Progenitor cell of endocrine pancreas (in vitro differentiated cells): ENCODE measurements around the gene SPARCL1. TPM values are rescaled to one million over a fixed set of nuclear protein-coding genes. Genes with fewer than 3 reads are reported as not detected.

Experiments used
- DNase-seq: peaks from one replicate; pipeline ENCODE4 v3.0.0; 2021; ENCODE audit warnings: low spot score; ENCODE audit not compliant: unreplicated experiment
- H3K27ac Mint-ChIP-seq: 2 replicates; pipeline ENCODE4 v1.8.0; 2021; ENCODE audit warnings: mild to moderate bottlenecking, moderate library complexity, mixed read lengths
- H3K27me3 Mint-ChIP-seq: 2 replicates; pipeline ENCODE4 v1.8.0; 2021; ENCODE audit warnings: mixed read lengths
- H3K36me3 Mint-ChIP-seq: 2 replicates; pipeline ENCODE4 v1.8.0; 2022; ENCODE audit warnings: mixed read lengths; ENCODE audit not compliant: insufficient read depth
- H3K4me1 Mint-ChIP-seq: 2 replicates; pipeline ENCODE4 v1.8.0; 2021; ENCODE audit warnings: low read depth, mixed read lengths
- H3K4me3 Mint-ChIP-seq: 2 replicates; pipeline ENCODE4 v1.8.0; 2021; ENCODE audit warnings: low read depth, mild to moderate bottlenecking, moderate library complexity, mixed read lengths
- H3K9me3 Mint-ChIP-seq: 2 replicates; pipeline ENCODE4 v1.8.0; 2021; ENCODE audit warnings: low read depth, mixed read lengths
- total RNA-seq: library from RNA; stranded (reverse); gene quantifications from 2 replicates; pipeline ENCODE4 v1.2.1, GENCODE V29; 2021
- TF ChIP-seq, protein P1 (sequence below): fragments of 200-600 bp; sonication (generic); IDR thresholded peaks from one replicate; pipeline ENCODE4 v1.5.0; 2021; ENCODE audit warnings: antibody characterized with exemption, mild to moderate bottlenecking; ENCODE audit not compliant: unreplicated experiment

SPARCL1 gene
- total RNA-seq, 1 donor from 2014 or later = 0.41 TPM

DNA sequence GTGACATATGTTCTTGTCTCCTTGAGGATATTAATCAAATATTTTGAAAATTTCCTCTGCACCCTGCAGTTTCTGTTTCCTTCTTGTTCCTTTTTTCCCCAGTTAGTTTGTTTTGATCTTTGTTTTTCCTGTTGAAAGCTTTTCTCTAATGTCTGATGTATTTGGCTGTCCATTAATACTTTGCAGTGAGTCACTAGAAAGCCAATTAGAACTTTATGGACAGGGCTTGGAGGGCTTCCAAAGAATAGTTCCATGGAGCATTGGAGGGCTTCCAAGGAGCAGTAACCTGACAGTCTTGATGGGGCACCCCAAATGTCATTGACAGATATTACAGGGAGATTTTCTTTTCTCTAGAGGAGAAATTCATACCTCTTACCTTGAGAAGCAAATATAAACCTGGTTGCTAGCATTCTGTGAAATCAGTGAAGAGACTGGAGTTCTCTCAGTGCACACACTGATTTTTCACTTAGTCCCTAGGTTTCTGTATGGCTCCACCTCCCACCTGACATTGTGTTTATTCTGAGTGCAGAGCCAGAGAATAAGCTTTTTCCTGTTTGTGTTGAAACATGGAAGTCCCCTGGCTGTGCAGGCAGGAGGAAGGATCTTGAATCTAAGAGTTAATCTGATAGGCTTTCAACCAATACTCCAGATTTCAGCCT is 26.5 kb downstream of the SPARCL1 start:
- no peaks in the 10 kb centered on the region for H3K9me3 Mint-ChIP-seq
- no peak for DNase-seq
- H3K36me3 Mint-ChIP-seq = no peaks in the 10 kb centered on the region
- H3K27me3 Mint-ChIP-seq = no peaks in the 10 kb centered on the region
- no peak overlapping the region for H3K4me3 Mint-ChIP-seq
- no peak overlapping the region for H3K27ac Mint-ChIP-seq
- TF ChIP-seq, protein P1, sequence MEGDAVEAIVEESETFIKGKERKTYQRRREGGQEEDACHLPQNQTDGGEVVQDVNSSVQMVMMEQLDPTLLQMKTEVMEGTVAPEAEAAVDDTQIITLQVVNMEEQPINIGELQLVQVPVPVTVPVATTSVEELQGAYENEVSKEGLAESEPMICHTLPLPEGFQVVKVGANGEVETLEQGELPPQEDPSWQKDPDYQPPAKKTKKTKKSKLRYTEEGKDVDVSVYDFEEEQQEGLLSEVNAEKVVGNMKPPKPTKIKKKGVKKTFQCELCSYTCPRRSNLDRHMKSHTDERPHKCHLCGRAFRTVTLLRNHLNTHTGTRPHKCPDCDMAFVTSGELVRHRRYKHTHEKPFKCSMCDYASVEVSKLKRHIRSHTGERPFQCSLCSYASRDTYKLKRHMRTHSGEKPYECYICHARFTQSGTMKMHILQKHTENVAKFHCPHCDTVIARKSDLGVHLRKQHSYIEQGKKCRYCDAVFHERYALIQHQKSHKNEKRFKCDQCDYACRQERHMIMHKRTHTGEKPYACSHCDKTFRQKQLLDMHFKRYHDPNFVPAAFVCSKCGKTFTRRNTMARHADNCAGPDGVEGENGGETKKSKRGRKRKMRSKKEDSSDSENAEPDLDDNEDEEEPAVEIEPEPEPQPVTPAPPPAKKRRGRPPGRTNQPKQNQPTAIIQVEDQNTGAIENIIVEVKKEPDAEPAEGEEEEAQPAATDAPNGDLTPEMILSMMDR = no peak
- H3K4me1 Mint-ChIP-seq = peaks cover 2% of the 10 kb centered on the region

DNA sequence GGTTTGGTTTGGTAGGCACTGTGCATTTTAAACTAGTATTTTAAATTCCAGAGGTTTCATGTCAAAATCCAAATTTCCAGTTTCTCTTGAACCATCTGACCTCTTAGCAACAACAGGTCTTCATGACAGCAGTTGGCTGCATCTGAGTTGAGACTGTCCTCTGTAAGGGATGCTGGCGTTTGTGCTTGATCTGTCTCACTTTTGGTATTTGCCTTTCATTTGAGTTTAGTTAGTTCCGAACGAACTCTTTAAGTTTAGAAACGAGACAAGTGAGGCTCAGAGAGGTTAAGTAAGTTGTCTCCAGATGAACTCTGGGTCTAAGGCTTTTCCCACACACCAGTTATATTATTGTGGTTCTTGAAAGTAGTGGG is 29.1 kb downstream of the SPARCL1 start:
- H3K4me3 Mint-ChIP-seq = no peak overlapping the region
- no peaks in the 10 kb centered on the region for H3K9me3 Mint-ChIP-seq
- H3K4me1 Mint-ChIP-seq = peaks cover 2% of the 10 kb centered on the region
- no peak for DNase-seq
- H3K27ac Mint-ChIP-seq = no peak overlapping the region
- no peaks in the 10 kb centered on the region for H3K27me3 Mint-ChIP-seq
- H3K36me3 Mint-ChIP-seq = no peaks in the 10 kb centered on the region
- TF ChIP-seq, protein P1 = no peak

DNA sequence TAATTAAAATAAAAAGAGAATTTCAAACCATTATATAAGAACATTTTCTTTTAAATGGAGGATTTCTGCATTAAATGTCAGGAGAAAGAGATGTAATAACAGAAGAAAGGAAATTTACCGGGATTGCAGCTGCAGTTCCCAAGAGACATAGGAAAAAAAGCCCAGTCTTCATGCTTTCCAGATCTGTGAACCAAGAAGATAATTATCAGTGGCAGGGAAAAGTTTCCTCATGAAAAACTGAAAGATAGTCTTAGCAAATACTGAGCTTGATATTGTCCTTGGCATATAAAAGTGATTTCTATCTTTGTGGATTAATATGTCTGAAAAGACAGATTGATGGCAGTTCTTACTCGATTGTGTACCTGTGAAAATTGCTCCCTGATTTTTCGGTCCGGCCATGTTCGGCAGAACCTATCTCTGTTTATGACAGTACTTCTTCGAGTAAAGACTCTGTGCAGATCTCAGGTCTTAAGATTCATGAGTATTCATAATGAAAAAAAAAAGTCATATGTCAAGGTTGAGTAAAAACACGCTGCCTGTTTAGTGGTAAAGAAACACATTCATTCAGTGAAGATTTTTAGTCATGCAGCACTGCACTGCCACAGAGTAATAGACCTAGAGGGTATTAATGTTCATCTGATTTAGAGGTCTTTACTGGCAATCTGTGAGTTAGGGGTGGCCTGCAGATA is 29.6 kb downstream of the SPARCL1 start:
- H3K9me3 Mint-ChIP-seq = no peaks in the 10 kb centered on the region
- DNase-seq = no peak
- H3K4me3 Mint-ChIP-seq = no peak overlapping the region

DNA sequence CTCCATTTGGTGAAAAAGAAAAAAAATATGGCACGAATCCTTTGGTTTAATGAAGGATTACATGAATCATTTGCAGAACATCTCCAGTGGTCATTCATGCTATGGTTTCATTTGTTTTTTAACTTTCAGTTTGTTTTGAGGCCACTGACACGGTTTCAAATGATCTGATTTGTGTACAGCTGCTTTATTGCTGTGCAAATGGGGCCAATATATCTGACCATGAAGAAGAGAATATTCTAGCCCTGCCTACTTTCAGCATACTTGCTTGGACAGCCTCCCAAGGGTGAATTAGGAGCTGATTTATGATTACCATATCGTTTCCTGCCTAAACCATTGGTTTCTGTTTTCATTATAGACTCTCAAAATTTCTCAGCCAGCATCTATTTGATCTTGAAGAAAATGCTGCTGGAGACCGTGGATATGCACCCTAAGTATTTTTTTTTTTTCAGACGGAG is 30.7 kb downstream of the SPARCL1 start:
- TF ChIP-seq, protein P1 = no peak
- H3K4me1 Mint-ChIP-seq = peaks cover 2% of the 10 kb centered on the region
- no peak overlapping the region for H3K4me3 Mint-ChIP-seq
- no peak overlapping the region for H3K27ac Mint-ChIP-seq
- no peaks in the 10 kb centered on the region for H3K36me3 Mint-ChIP-seq
- no peaks in the 10 kb centered on the region for H3K27me3 Mint-ChIP-seq
- DNase-seq = no peak
- no peaks in the 10 kb centered on the region for H3K9me3 Mint-ChIP-seq

More for the DNA sequence above, 29.6 kb downstream of the SPARCL1 start:
- Mint-ChIP-seq H3K4me1 (peaks cover 2% of the 10 kb centered on the region), H3K27me3 (no peaks in the 10 kb centered on the region), H3K27ac (no peak overlapping the region), H3K36me3 (no peaks in the 10 kb centered on the region)
- TF ChIP-seq, protein P1 = no peak

DNA sequence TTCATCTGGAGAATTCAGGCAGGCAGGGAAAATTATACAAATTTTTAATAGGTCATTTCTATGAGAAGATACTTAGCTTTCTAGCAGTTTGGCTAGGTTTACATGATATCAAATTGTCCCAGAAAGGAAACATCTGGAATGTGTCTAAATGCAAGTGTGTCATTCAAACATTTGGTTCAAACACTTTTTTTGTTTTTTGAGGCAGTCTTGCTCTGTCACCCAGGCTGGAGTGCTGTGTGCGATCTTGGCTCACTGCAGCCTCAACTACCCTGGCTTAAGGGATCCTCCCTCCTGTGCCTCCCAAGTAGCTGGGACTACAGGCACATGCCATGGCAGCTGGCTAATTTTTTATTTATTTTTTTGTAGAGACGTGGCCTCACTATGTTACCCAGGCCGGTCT is 31.6 kb downstream of the SPARCL1 start:
- DNase-seq = no peak
- Mint-ChIP-seq H3K36me3 (no peaks in the 10 kb centered on the region), H3K9me3 (no peaks in the 10 kb centered on the region), H3K4me3 (no peak overlapping the region), H3K4me1 (peaks cover 6% of the 10 kb centered on the region), H3K27ac (no peak overlapping the region), H3K27me3 (no peaks in the 10 kb centered on the region)
- TF ChIP-seq, protein P1 = no peak
